ES-I3 (cell line): ENCODE measurements around the gene PAGE5.

Experiments used
- H3K36me3 ChIP-seq: 2 replicates; pipeline ENCODE4 v1.6.1; 2013; ENCODE audit warnings: mild to moderate bottlenecking, low read length, control low read depth, moderate library complexity; ENCODE audit not compliant: insufficient read depth
- H3K4me1 ChIP-seq: 2 replicates; pipeline ENCODE4 v1.6.1; 2013; ENCODE audit warnings: mild to moderate bottlenecking, control low read depth, low read length; ENCODE audit not compliant: insufficient read depth
- H3K9ac ChIP-seq: 2 replicates; pipeline ENCODE4 v1.6.1; 2013; ENCODE audit warnings: low read depth, mild to moderate bottlenecking, low read length, moderate library complexity
- H3K9me3 ChIP-seq: 2 replicates; pipeline ENCODE4 v1.6.1; 2013; ENCODE audit warnings: mild to moderate bottlenecking, low read length, moderate library complexity; ENCODE audit not compliant: control insufficient read depth, insufficient read depth

Gene PAGE5, protein sequence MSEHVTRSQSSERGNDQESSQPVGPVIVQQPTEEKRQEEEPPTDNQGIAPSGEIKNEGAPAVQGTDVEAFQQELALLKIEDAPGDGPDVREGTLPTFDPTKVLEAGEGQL

DNA sequence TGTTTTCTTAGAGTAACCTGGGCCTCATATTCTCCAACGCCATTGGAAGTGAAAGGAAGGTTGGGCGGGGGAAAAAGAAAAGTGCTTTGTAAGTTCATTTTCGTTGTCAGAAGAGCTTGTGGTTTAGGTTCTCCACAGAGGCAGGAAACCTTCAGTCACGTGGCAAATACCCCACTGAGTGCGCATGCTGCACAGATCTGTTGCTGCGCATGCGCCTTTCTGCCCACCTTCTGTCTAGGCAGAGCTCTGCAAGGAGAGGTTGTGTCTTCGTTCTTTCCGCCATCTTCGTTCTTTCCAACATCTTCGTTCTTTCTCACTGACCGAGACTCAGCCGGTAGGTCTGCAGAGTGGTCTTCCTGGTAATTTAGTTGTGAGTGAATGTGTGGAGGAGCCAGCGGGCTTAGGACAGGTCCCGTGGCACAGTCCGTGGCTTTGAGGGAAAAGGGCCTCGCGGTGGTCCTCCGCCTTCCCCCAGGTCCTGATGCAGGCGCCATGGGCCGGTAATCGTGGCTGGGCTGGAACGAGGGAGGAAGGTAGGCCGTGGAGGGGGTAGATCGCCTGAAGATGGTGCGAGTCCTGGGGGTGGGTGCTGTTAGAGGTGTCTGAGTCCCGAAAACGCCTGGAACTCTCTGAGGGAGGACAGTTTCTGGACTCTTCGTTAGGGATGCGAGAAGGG, at the start of gene PAGE5:
Gene PAGE5 (plus strand): TSS at position 228 of the 676 bp plus-strand sequence. CDS start 1,037 bp downstream, outside the sequence.
- H3K36me3 ChIP-seq, result no peaks in the 10 kb centered on the region
- H3K9me3 ChIP-seq, result no peaks in the 10 kb centered on the region
- no peaks in the 10 kb centered on the region for H3K4me1 ChIP-seq
- no peak within 1 kb of the TSS for H3K9ac ChIP-seq

DNA sequence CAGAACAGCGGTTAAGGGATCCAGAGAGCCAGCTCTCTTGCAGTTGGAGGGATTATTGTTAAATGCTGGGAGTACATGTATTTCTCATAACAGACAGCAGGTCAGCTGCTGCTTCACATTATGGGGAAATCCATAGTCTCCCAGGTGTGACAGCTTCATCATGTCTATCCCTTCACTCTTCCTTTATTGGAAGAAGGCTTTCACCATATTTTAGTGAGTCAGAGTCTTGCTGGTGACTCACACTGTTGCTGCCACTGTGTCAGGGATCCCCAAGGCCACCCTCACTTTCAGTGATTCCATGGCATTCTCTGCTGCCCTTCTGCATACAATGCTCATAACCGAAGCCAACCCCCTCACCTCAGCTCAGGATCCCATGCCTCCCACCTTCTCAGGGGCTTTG, 32.9 kb upstream of the PAGE5 start:
- H3K9me3 ChIP-seq, result no peaks in the 10 kb centered on the region
- no peaks in the 10 kb centered on the region for H3K36me3 ChIP-seq
- H3K9ac ChIP-seq, result no peak overlapping the region
- no peaks in the 10 kb centered on the region for H3K4me1 ChIP-seq

DNA sequence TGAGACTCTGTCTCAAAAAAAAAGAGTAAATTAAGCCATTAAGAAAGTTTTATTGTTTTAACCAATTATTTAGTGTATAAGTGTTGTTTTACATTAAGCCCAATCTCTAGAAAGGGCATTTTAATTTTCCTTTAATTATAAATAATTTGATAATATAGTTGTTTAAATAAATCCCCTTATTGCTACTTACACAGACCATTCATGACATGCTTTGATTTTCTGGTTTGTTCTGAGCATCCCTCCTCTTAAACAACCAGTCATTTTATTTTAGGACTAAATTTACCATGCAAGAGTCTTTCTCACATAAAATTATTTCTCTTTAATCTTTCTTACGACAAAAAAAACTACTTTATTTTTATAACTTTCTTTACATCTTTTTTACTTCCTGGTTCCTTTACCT, 23.5 kb upstream of the PAGE5 start:
- H3K9ac ChIP-seq, result no peak overlapping the region
- H3K36me3 ChIP-seq, result no peaks in the 10 kb centered on the region
- H3K9me3 ChIP-seq, result peaks cover 3% of the 10 kb centered on the region; the same call in 1 of the 2 replicates
- H3K4me1 ChIP-seq, result no peaks in the 10 kb centered on the region

DNA sequence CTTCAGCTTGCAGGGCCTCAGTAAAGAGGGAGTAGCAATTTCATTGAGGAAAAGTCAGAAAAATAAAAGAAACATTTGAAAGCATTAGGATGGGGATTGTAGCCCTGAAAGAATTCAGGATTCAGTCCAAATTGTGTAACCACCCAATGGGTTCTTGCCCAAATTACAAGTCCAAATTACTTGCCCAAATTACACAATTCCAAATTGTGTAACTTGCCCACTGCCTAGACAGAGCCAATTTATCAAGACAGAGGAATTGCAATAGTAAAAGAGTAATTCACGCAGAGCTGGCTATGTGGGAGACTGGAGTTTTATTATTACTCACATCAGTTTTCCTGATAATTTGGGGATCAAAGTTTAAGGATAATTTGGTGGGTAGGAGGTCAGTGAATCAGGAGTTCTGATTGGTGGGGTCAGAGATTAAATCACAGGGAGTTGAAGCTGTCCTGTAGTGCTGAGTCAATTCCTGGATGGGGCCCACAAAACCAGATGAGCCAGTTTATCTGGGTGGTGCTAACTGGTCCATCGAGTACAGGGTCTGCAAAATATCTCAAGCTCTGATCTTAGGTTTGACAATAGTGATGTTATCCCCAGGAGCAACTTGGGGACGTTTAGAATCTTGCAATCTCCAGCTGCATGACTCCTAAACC, 18.1 kb upstream of the PAGE5 start:
- Histone ChIP-seq H3K36me3 (no peaks in the 10 kb centered on the region), H3K4me1 (no peaks in the 10 kb centered on the region), H3K9ac (no peak overlapping the region), H3K9me3 (no peaks in the 10 kb centered on the region; the same call in 1 of the 2 replicates)

DNA sequence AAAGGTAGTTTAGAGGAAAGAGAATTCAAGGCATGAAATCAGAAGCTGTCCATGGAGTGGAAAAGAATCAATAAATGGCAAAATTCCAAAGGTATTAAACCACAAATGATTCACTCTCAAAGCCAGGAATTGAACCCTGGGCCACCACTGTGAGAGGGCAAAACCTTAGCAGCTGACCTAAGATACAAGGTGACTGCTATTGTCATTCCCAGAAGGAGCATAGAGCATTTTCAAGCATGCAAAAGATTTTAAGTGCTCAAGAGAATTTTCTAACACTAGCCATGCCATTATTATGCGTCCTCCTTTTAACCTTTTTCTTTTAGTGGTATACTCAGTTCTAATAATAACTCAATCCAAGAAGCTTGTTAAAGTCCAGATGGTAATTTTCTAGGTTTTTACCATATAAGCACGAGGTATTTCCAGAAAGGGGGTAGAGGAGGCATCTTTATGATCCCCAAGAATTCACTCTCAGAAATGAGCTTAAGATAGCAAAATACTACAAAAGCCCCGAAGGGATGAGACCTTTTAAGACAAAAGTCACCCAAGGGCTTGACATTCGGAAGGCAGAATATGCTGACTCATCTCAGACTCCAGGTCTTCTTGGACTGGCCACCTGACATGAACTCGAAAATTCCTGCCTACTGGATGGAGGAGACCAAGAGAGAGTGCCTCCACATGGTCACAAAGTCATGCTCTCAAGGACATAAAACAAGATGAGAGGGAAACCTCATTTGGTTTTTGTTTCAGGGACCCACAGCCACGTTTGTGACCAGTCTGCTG, 13.8 kb upstream of the PAGE5 start:
- H3K4me1 ChIP-seq, result no peaks in the 10 kb centered on the region
- H3K36me3 ChIP-seq, result no peaks in the 10 kb centered on the region
- no peak overlapping the region; the same call in 1 of the 2 replicates for H3K9ac ChIP-seq
- no peaks in the 10 kb centered on the region; the same call in 1 of the 2 replicates for H3K9me3 ChIP-seq

DNA sequence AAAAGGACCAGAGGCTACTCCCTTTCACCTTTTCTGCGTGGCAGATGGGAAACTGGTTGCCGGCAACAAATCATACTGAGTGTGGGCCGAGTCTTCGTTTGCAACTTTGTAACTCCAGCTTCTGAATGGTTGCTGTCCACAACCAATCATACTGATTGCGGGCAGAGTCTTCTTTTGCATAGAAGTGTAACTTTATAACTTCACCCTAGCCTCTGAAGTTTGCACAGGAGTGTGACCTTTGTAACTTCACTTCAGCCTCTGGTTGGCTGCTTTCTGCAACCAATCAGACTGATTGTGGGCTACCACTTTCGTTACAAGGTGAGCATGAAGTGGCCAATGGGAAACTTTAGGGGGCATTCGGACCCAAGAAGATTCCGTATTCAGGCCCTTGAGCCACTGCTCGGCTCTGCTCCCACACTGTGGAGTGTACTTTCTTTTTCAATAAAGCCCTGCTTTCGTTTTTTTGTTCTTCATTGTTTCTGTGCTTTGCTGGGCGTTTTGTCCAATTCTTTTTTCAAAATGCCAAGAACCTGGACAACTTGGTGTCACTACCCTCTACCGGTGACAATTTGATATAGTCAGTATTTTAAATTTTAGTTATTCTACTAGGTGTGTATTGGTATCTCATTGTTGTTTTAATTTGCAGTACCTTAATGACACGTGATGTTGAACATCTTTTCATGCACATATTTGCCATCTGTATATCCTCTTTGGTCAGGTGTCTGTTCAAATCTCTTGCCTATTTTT, 9.0 kb upstream of the PAGE5 start:
- Histone ChIP-seq H3K36me3 (no peaks in the 10 kb centered on the region), H3K4me1 (no peaks in the 10 kb centered on the region), H3K9me3 (no peaks in the 10 kb centered on the region), H3K9ac (no peak overlapping the region)

DNA sequence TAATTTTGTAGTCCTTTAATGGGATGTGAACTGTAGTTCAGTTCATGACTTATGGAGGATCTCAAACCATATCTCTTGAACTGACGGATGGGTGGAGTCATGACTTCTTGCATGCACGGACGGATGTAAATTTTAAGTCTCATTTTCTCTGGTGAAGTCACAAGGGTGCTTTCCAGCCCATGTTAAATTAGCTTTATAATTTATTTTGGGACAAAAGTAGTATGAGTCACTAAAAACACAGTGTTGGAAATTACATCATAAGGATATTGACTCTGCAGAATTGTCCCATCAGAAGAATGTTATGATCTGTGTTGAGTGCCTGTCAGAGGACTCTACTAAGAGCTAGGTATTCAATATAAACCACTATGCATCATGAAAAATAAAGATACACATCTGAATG, 6.8 kb upstream of the PAGE5 start:
- H3K4me1 ChIP-seq, result no peaks in the 10 kb centered on the region
- no peak overlapping the region for H3K9ac ChIP-seq
- H3K36me3 ChIP-seq, result no peaks in the 10 kb centered on the region
- no peaks in the 10 kb centered on the region for H3K9me3 ChIP-seq

DNA sequence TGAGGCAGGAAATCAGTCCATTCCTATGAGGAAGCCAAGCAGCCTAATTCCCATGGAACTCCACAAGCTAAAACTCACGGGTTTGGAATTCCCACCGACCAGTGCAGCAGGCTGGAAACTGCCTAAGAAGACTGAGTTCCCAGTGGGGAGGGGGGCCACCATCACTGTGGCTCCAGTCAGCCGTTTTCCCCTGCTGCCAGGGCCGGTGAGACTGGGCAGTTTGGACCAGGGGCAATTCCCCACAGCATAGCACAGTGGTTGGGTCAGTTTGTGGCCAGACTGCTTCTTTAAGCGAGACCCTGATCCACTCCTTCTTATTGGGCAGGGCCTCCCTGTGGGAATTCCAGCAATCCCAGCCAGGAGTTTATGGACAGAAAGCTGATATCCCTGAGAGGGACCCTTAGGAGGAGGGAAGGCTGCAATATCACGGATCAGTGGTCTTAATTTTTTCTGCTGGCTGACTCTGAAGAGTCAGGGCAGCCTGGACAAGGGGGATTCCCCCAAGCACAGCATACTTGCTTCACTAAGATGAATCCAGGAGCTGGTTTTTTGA, 20.7 kb downstream of the PAGE5 start:
- Histone ChIP-seq H3K36me3 (no peaks in the 10 kb centered on the region), H3K4me1 (no peaks in the 10 kb centered on the region), H3K9ac (no peak overlapping the region), H3K9me3 (no peaks in the 10 kb centered on the region)

DNA sequence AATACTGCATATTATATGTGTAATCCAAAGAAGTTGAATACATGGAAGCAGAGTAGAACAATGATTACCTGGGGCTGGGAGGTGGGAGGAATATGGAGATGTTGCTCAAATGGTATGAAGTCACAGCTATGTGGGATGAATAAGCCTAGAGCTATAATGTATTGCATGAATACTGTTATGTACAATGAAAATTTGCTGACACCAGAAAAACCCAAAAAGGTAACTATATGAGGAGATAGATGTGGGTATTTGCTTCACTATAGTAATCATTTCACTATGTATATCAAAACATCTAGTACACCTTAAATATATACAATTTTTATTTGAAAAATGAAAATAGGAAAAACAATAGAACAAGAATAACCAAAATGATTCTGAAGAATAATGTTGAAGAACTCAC, 33.4 kb downstream of the PAGE5 start:
- Histone ChIP-seq H3K9me3 (no peaks in the 10 kb centered on the region), H3K4me1 (no peaks in the 10 kb centered on the region), H3K36me3 (no peaks in the 10 kb centered on the region; the same call in 1 of the 2 replicates), H3K9ac (no peak overlapping the region)

DNA sequence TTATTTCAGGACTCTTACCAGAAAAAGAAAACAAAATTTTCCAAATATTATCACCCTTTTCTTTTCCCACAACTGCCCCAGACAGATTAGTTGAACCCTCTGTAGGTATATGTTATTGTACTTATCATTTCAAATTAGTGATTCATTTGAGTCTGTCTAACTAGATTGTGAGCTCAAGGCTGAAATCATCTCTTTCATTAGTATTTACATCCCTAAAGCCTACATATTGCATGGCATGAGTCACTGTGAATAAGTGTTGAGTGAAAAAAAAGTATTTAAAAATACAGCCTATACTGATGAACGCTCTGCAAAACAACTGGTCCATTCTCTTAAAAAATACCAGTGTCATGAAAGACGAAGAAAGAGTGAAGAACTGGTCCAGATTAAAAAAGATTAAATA, 40.7 kb downstream of the PAGE5 start:
- no peak overlapping the region for H3K9ac ChIP-seq
- no peaks in the 10 kb centered on the region for H3K4me1 ChIP-seq
- no peaks in the 10 kb centered on the region for H3K9me3 ChIP-seq
- no peaks in the 10 kb centered on the region for H3K36me3 ChIP-seq

DNA sequence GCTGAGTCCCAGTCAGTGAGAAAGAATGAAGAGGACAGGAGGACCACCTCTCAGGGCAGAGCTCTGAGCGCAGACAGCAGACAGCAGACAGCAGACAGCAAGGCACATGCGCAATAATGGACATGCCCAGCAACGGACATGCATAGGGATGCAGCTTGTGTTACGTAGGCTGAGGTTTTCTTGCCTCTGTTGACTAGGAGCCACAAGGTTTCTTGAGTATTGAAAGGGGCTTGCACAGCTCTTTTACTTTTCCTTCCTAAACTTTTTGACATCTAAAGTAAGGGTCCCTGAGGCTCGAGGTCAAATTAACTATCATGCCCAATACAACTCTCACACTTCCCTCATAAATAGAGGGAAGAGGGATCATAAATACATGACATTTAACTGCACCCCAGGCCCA, 44.7 kb downstream of the PAGE5 start, which contains the start of gene PAGE3:
Gene PAGE3 (minus strand): TSS at position 101 of the 400 bp plus-strand sequence. CDS start 1,013 bp downstream, outside the sequence.
- H3K9ac ChIP-seq, result no peak within 1 kb of the TSS
- H3K4me1 ChIP-seq, result no peaks in the 10 kb centered on the region
- H3K36me3 ChIP-seq, result no peaks in the 10 kb centered on the region
- no peaks in the 10 kb centered on the region for H3K9me3 ChIP-seq
